HG03135 (cell line): ENCODE data around the gene RSPRY1.

Experiments used
- ATAC-seq: cut with Tn5 transposase; IDR thresholded peaks from one replicate; pipeline ENCODE4 v1.9.1; 2021; ENCODE audit warnings: mild to moderate bottlenecking, moderate library complexity; ENCODE audit not compliant: unreplicated experiment

Gene RSPRY1

DNA sequence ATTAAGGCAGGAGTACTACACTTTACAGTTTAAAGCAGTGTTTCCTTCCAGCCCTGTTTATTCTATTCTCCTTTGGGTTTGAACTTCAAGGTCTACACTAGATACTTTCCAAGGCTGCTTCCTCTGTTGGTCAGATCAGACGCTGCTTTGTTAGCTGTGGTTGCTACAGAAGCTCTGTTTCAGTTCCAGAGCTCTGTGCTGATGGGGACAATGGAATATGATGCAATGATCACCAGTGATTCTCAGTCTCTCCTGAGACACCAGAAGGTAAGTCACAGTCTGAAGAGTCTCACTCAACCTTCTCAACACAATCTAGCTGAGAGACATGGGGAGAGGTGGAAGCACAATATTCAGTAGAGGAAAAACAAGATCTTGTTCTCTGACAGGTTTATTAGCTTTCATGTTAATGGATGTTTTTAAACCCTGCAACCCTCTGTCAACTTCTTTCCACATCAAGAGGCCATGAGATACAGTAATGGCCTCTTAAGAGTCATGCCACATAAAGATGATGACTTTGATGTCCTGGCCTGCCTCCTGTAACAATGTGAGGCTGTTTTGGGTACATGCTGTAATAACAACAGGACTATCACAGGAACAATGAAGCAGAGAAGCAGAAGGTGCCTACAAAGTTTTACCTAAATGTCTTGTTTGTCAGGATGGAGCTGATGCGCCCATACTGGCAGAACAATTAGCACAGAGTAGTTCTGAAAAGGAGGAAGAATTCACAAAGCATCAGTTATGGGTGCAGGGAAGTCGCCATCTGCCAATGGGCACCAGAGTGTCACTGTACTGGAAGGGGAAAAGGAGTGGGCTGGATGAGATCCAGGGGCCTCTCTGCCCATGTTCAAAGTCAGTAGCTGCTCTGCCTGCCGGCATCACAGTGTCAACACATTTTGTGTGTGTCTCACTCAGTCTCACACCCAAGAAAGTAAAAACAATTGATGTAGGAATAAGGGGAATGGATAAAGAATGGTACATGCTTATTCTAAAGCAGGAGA lies 33.7 kb upstream of the RSPRY1 start:
- no peak for ATAC-seq

GRCh38 chr16:57153841-57154240 lies 32.3 kb upstream of the RSPRY1 start:
- no peak for ATAC-seq

DNA sequence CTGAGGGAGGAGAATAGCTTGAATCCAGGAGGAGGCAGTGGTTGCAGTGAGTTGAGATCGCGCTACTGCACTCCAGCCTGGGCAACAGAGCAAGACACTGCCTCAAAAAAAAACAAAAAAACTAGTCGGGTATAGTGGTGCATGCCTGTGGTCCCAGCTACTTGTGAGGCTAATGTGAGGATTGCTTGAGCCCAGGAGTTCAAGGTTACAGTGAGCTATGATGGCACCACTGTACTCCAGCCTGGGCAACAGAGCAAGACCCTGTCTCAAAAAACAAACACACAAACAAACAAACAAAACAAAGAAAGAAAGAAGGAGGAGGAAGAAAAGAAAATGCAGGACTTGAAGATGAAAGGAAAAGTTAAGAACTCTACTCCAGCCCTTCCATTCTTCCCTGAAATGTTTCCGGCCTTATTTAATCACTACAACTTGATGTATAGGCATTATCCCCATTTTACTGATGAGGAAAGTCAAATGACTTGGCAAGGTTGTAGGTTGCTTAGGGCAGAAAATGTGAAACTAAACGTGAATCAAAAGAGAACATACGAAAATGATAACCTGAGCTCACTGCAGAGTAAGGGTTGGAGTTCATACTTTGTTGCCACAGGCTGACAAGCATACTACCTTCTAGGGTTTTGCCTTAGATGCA lies 30.3 kb upstream of the RSPRY1 start:
- no peak for ATAC-seq

DNA sequence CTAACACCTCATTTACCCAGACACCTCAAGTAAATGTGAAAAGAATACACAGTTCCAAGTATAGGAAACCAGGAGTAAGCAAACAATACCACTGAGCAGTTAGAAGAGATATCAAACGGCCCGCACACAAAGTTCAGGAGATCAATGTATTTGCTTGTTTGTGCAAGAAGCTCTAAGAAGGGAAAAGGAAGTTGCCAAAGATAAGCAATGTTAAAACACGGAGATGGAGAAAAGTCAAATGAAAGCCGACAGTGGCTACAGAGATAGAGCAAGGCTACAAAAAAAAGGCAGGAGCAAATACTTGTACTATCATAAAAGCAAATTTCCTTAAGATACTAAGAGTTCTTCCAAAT lies 29.8 kb upstream of the RSPRY1 start:
- ATAC-seq = no peak

DNA sequence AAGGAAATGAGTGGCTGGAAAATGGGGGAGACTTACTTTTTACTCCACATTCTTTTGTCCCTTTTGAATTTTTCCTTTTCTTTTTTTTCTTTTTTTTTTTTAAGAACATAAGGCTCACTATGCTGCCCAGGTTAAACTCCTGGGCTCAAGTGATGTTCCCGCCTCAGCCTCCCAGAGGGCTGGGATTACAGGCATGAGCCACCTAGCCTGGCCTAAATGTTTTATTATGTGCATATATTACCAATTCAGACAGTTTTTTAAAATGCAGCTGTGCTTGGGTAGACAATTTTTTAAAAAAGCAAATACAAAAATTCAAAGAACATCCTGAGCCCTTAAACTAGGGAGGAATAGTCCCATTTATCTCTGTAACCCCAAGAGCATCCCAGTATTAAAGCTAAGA lies 28.6 kb upstream of the RSPRY1 start:
- no peak for ATAC-seq

DNA sequence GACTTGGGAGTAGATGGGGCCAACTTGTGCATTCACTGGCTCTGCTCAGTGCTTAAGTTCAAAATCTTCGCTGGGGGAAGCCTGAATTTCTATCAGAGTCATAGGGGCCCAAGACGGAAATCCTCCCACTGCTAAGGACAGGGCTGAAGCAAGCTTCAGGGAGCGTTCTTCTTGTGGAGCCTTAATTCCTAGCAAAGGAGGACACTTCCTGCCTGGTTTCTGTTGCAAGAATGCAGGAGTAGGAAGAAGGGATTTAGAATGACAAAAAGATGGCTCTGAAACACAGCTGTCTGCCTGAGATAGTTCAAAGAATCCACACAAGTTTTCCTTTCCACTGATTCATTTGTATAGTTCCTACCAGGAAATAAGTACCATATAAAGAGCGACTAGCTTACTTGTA lies 26.7 kb upstream of the RSPRY1 start:
- no peak for ATAC-seq

DNA sequence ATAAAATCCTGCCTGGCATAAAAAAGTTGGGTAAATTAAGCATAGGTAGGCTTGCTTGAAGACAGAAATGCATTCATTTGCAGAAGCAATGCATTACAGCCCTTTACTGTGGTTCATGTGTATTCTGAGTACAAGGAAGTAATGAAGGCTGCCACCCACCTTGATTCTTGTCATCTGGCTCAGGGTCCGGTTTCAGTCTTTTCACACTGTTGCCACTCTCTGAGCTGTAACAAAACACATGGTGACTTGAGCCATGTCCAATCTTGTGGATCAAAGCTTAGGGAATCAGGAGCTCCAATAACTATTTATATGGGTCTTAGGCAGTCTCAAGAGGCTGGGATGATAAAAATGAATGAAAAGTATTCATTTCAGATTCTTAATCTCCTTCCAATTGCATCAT lies 22.3 kb upstream of the RSPRY1 start:
- ATAC-seq = no peak

GRCh38 chr16:57165483-57165882 lies 20.6 kb upstream of the RSPRY1 start:
- no peak for ATAC-seq

GRCh38 chr16:57165938-57166337 lies 20.2 kb upstream of the RSPRY1 start:
- ATAC-seq = no peak

DNA sequence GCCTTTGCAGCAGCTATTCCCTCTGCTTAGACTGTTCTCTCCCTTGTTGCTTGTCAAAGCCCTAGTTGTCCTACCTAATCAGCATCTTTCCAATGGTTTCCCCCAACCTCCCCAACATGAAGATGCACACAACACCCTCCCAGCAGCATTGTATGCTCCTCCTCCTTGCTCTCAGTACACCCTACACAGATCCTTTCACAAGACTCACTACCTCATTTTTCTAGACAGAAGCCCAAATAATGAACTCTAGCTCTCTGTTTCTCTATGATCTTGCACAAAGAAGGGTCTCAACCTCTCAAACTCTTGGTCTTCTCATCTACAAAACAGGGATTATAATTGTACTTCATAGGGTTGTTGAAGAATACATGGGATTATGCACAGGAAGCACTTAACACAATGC lies 19.7 kb upstream of the RSPRY1 start:
- ATAC-seq = no peak

GRCh38 chr16:57166951-57167350 lies 19.2 kb upstream of the RSPRY1 start:
- ATAC-seq = no peak

GRCh38 chr16:57167538-57167937 lies 18.6 kb upstream of the RSPRY1 start:
- no peak for ATAC-seq

- no peak for ATAC-seq
These were observed 18.2 kb upstream of the RSPRY1 start for GRCh38 chr16:57167953-57168352.

DNA sequence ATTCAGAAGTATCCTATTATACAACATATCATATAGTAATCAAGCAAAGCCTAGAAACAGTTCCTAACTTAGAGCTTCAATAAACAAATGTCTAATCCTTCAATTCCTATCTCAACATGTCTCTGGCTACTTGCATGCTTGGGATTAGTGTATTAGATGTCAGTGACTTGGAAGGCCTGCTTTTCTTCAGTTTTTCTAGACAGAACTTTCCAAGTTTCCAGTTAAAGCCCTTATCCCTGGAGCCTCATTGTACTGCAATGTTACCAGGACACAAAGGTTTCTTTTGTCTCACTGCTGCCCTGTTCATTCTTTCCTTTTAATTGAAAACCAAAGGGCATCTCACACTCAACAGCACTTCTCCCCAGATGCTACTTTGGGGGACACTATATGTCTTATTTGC lies 16.8 kb upstream of the RSPRY1 start:
- ATAC-seq = no peak

GRCh38 chr16:57172721-57173290 lies 13.3 kb upstream of the RSPRY1 start:
- ATAC-seq = no peak

DNA sequence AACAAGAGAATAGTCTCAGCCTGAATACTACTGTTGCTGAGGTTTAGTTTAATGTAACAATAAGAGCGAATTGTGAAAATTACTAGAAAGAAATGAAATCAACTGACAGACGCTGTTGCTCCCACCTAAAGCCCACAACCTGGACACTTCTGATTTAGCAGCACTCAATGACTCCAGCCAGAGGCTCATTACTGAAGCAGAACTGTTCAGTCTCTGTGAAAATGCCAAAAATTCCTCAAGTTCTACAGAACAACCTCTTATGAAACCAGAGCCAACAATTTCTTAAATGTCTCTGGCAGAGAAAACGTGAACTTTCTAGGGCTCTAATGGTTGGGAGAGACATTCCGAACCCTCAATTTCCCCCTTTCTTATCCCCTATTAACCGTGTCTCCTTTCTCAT lies 10.2 kb upstream of the RSPRY1 start:
- ATAC-seq = no peak

DNA sequence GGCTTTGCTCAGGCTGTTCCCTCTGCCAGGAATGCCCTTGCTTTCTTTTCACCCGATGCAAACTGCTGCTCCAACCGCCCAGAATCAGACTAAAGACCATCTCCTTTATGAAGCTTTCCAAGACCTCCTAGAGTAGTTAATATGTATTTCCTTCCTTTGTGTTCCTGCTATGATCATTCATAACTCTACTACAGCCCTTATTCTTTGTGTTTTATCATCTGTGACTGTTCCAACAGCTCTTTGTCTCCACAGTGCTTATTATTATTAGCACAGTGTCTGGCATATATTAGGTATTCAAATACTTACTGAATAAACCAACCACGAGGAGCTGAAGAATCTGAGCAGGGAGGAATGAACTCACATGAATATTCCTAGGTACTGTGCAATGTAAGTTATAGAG lies 7.9 kb upstream of the RSPRY1 start:
- ATAC-seq = no peak

DNA sequence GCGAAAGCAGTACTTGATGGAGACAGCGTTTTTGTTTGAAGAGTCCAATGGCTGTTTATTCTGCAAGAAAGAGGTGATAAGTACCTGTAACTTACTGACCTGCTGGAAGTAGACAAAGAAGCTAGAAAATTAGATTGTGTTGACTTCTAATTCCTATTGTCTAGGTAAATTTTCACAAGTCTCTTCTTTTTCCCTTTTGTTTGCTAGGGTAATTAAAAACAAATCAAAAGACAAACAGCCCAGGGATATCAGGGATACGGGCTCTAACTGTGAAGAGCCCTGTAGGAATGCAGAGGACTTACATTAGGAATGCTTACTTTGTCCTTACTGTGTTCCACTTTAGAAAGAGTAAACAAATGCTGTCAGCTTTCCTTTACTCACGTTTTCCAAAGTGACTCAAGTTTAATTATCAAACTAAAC lies 7.3 kb upstream of the RSPRY1 start:
- ATAC-seq = no peak

DNA sequence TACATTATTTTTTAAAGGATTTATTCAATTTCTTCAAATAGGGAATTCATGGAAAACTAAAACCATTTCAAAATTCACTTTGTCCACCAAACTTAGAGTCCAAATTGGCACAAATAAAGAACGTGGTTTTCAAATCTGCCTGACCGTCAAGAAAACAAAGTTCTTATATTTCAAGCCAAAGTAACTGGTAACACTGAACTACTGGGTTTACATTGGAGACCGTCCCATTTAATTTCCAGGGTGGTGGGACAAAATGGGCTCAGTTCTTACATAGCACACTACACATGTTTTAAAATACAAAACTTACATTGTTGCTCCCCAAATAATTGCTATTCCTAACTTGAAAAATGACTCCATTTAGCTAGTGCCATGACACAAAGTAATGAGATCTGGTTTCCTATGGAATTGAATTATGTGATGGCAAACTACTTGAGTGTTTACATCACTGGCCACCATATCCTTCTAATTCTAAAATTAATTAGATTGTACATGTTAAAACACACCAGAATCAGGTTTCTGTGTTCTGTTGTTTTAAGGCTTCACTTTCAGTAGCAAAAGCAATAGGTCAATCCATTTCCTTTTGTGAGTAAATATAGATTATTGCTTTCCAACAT lies 6.8 kb upstream of the RSPRY1 start:
- no peak for ATAC-seq

DNA sequence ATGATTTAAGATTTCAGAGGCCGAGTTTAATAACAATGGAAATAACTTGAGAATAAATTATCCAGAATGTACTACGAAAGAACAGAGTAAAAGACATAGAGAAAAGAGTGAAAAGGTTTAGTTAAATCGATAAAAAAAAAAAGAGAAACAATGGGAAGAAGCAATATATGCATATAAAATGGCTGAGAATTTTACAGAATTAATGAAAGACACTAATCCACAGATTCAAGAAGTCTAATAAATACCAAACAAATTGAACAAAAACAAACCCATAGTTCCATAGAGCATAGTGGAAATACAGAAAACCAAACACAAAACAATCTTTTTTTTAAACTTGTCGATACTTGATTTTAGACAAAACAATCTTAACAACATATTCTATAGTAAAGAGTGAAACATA lies 2.0 kb upstream of the RSPRY1 start:
- ATAC-seq = no peak

DNA sequence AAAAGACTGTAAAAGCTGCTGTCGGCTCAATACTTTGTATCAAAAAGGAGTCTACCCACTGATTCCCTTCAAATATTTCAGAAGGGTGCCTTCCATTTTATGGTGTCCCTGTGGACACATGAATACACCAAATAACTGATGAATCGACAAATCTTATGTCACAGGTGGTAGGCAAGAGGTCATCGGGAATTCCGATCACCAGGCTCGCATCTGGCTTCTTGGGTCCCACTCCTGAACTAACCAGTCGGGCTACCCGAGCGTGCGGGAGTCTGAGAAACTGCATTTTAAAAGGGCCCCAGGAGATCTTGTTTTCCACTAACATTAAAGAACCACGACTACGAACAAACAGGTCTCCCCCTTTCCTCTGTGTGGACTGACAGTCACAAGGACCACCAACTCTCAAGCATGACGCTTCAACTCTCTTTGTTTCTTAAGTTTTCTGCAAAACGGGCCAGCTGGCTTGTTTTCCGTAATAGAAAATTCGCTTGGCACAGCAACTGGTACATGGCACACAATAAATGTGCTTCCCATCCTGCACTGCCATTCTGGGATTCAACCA lies 1.2 kb upstream of the RSPRY1 start:
- ATAC-seq = no peak
